Tracheal epithelial cell (primary cell): ENCODE results near the gene MED10. TPM values are rescaled to one million over a fixed set of nuclear protein-coding genes. Genes with fewer than 3 reads are reported as not detected.

Source experiments
- total RNA-seq: library from RNA; depleted of rRNA; stranded (reverse); fragments of >200 nt; gene quantifications from 2 replicates; pipeline ENCODE4 v1.2.1, GENCODE V29; 2014

MED10 gene, protein sequence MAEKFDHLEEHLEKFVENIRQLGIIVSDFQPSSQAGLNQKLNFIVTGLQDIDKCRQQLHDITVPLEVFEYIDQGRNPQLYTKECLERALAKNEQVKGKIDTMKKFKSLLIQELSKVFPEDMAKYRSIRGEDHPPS
- total RNA-seq = 9.6 and 12.4 TPM in 2 replicates

DNA sequence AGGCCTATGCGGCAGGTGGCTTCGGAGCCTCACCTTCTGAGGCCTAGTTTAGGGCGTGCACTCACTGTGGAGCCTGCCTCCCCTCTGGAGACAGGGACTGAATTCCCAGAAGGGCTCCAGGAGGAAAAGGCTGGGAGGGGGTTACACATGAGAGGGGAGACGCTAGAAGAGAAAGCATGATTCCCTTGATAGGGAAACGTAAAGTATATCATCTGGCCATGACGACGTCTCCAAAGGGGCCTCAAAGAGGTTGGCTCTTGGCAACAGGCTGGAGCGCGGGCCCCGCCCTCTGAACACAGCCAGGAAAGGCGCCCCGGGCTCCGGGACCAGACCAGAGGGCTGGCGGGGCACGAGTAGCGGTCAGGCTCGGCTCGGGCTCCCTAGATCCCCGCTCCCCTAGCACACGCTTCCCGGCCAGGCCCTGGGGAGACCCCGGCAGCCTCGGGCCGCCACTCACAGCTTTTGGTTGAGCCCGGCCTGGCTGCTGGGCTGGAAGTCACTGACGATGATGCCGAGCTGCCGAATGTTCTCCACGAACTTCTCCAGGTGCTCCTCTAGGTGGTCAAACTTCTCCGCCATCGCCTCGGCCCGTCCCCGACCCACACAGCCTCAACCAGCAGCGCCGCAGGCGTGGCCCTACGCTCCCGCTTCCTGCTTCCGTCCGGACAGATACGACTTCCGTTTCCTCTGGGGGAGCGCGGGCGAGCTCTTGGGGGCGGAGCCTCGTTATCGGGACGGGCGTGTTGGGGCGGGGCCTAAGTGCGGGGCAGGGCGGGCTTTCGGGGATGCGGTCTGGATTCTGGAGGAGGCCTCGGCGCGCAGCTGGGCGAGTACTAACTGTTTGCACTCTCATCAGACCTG, at the start of gene MED10:
MED10 (minus strand) TSS at position 643 of the 861 bp plus-strand sequence; CDS start at position 579, 64 bp downstream.

Other genes starting within 250 kb of the MED10 start
- not detected in 2 replicates for gene UBE2QL1, start 70.3 kb upstream of the MED10 start, total RNA-seq